Stimulated activated naive CD4-positive, alpha-beta T cell (primary cell): Measurements from ENCODE around the gene AIG1.

Experiments used
- DNase-seq, 6 experiments: peaks; one replicate each; lab custom pipeline; 2025; lab: John Stamatoyannopoulos, UW

The AIG1 gene

GRCh38 chr6:143369971-143370370, 309.3 kb downstream of the AIG1 start:
- DNase-seq: no peak

- no peak for DNase-seq
These were observed 310.2 kb downstream of the AIG1 start for GRCh38 chr6:143370812-143371370.

GRCh38 chr6:143372199-143372882, 311.7 kb downstream of the AIG1 start:
- no peak for DNase-seq

GRCh38 chr6:143374014-143374413, 313.3 kb downstream of the AIG1 start:
- no peak for DNase-seq

- DNase-seq: no peak
These were observed 314.4 kb downstream of the AIG1 start for GRCh38 chr6:143375022-143375585.

GRCh38 chr6:143376375-143376774, 315.7 kb downstream of the AIG1 start:
- no peak for DNase-seq

GRCh38 chr6:143376861-143377260, 316.2 kb downstream of the AIG1 start:
- no peak for DNase-seq

- DNase-seq: no peak
These were observed 324.9 kb downstream of the AIG1 start for GRCh38 chr6:143385636-143386035.

GRCh38 chr6:143390278-143390677, 329.6 kb downstream of the AIG1 start:
- DNase-seq: no peak
